ENCODE data around the gene KIRREL1.

KIRREL1 gene

GRCh38 chr1:158007667-158008386 lies 14.4 kb downstream of the KIRREL1 start:
- no peak for DNase-seq (ENCODE audit: low read depth)

GRCh38 chr1:158008630-158009029 lies 15.2 kb downstream of the KIRREL1 start:
- DNase-seq (ENCODE audit: low read depth), result no peak

- no peak for DNase-seq (ENCODE audit: low read depth)
Measured at GRCh38 chr1:158011714-158012113, 18.3 kb downstream of the KIRREL1 start.

GRCh38 chr1:158013840-158014730 lies 20.6 kb downstream of the KIRREL1 start:
- DNase-seq (ENCODE audit: low read depth), result no peak

- DNase-seq (ENCODE audit: low read depth), result no peak
Measured at GRCh38 chr1:158014731-158015320, 21.4 kb downstream of the KIRREL1 start.

GRCh38 chr1:158016651-158017335 lies 23.3 kb downstream of the KIRREL1 start:
- no peak for DNase-seq (ENCODE audit: low read depth)

- no peak for DNase-seq (ENCODE audit: low read depth)
Measured at GRCh38 chr1:158017800-158018595, 24.6 kb downstream of the KIRREL1 start.

- no peak for DNase-seq (ENCODE audit: low read depth)
Measured at GRCh38 chr1:158019171-158019868, 25.9 kb downstream of the KIRREL1 start.

- no peak for DNase-seq (ENCODE audit: low read depth)
Measured at GRCh38 chr1:158020259-158020885, 26.9 kb downstream of the KIRREL1 start.

GRCh38 chr1:158020886-158021620 lies 27.6 kb downstream of the KIRREL1 start:
- DNase-seq (ENCODE audit: low read depth), result no peak

GRCh38 chr1:158021721-158022120 lies 28.3 kb downstream of the KIRREL1 start:
- no peak for DNase-seq (ENCODE audit: low read depth)

GRCh38 chr1:158022554-158023312 lies 29.3 kb downstream of the KIRREL1 start:
- no peak for DNase-seq (ENCODE audit: low read depth)

- DNase-seq (ENCODE audit: low read depth), result no peak
Measured at GRCh38 chr1:158024737-158025136, 31.3 kb downstream of the KIRREL1 start.

GRCh38 chr1:158025576-158026230 lies 32.3 kb downstream of the KIRREL1 start:
- DNase-seq (ENCODE audit: low read depth), result no peak

- DNase-seq (ENCODE audit: low read depth), result no peak
Measured at GRCh38 chr1:158026651-158027050, 33.2 kb downstream of the KIRREL1 start.

GRCh38 chr1:158027508-158027907 lies 34.1 kb downstream of the KIRREL1 start:
- no peak for DNase-seq (ENCODE audit: low read depth)

GRCh38 chr1:158028969-158029368 lies 35.5 kb downstream of the KIRREL1 start:
- DNase-seq (ENCODE audit: low read depth), result no peak

GRCh38 chr1:158035014-158035413 lies 41.6 kb downstream of the KIRREL1 start:
- DNase-seq (ENCODE audit: low read depth), result no peak
